GOT3 (cell line): ENCODE results near the gene UPK1A.
"Not testable (repeated sequence)": the region's sequence is repeated elsewhere in the genome, so short reads cannot be mapped to it uniquely, and the experiment has no call there.

ENCODE experiments used
- DNase-seq: peaks from one replicate; lab custom pipeline; 2025; ENCODE audit warnings: mixed read lengths; lab: John Stamatoyannopoulos, UW

UPK1A gene

DNA sequence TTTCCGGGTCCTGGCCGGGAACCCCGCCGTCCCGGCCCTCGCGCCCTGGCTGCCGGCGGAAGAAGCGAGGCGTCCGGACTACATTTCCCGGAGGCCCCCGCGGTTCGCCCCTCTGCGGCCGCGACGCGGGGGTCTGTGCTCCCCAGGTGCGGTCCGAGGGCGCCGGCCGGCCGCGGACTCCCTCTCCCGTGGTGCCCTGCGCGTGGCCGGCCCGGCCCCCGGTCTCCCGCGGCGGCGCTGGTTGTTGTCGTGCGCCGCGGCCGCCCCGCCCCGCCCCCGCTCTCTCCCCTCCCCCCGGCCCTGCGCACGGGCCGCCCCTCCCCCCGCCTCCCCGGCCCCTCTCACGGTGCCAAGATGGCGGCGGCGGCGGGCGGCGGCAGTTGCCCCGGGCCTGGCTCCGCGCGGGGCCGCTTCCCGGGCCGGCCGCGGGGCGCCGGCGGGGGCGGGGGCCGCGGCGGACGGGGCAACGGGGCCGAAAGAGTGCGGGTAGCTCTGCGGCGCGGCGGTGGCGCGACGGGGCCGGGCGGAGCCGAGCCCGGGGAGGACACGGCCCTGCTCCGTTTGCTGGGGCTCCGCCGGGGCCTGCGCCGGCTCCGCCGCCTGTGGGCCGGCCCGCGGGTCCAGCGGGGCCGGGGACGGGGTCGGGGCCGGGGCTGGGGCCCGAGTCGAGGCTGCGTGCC lies 51.5 kb downstream of the UPK1A start, which contains the start of gene KMT2B:
Gene KMT2B, plus strand, starts transcription at position 339 of the 680 bp plus-strand sequence. Its CDS starts 16 bp downstream, at position 355.
- DNase-seq: no peak

DNA sequence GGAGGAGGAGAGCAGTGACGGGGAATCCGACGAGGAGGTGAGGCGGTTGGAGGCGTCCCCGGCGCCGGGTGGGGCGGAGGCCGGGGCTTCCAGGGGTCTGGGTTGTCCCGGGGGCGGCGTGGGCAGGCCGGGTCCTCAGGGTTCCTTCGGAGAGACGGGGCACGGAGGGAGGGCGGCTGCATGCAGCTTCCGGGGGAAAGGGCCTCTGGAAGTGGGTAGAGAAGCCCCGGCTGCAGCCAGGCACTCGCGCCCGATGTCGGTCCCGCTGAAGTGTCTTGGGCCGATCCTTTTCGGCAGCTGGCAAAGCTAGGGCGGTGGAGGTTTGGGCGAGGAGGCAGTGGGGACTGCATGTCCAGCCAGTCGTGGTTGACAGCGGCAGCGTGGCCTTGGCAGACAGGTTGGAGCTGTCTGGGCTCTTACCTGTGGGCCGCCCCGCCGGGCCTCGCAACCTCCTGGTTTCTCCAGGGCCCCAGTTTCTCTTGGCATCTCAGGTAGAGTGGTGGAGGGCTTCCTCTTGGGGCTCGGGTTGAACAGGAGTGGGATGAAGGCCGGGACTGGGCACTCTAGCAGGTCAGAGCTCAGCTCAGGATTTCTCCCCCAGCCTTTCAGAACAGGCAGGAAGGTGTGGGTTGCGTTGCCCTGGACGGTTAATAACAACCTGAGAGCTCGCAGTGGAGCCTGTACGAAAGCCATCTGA lies 52.2 kb downstream of the UPK1A start:
- no peak for DNase-seq

- no peak for DNase-seq
These were observed 53.3 kb downstream of the UPK1A start for GRCh38 chr19:35719402-35720162.

DNA sequence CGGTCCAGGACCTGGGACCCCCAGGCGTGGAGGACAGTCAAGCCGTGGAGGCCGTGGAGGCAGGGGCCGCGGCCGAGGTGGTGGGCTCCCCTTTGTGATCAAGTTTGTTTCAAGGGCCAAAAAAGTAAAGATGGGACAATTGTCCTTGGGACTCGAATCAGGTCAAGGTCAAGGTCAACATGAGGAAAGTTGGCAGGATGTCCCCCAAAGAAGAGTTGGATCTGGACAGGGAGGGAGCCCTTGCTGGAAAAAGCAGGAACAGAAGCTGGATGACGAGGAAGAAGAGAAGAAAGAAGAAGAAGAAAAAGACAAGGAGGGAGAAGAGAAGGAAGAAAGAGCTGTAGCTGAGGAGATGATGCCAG lies 53.8 kb downstream of the UPK1A start:
- no peak for DNase-seq

GRCh38 chr19:35720648-35721047 lies 54.3 kb downstream of the UPK1A start:
- DNase-seq: no peak

DNA sequence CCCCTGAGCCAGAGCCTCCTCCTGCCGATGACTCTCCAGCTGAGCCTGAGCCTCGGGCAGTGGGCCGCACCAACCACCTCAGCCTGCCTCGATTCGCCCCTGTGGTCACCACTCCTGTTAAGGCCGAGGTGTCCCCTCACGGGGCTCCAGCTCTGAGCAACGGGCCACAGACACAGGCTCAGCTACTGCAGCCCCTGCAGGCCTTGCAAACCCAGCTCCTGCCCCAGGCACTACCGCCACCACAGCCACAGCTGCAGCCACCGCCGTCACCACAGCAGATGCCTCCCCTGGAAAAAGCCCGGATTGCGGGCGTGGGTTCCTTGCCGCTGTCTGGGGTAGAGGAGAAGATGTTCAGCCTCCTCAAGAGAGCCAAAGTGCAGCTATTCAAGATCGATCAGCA lies 55.1 kb downstream of the UPK1A start:
- no peak for DNase-seq

GRCh38 chr19:35722461-35722860 lies 56.1 kb downstream of the UPK1A start:
- DNase-seq: no peak

DNA sequence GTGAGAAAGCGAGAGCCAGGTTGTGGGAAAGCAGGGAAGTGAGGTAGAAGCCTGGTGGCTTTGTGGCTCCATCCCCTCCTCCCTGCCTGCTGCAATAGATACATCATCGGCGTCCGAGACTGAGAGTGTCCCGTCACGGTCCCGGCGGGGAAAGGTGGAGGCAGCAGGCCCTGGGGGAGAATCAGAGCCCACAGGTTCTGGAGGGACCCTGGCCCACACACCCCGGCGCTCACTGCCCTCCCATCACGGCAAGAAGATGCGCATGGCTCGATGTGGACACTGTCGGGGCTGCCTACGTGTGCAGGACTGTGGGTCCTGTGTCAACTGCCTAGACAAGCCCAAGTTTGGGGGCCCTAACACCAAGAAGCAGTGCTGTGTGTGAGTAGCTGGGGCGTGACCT lies 56.6 kb downstream of the UPK1A start:
- DNase-seq: no peak

DNA sequence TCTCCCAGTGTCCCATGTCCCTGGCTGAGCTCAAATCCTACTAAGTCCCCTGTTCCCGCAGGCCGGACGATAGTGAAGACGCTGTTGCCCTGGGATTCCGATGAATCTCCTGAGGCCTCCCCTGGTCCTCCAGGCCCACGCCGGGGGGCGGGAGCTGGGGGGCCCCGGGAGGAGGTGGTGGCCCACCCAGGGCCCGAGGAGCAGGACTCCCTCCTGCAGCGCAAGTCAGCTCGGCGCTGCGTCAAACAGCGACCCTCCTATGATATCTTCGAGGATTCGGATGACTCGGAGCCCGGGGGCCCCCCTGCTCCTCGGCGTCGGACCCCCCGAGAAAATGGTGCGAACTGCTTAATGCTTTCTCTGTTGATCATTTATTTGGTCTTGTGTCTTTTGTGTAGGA lies 57.4 kb downstream of the UPK1A start:
- no peak for DNase-seq

GRCh38 chr19:35724132-35724531 lies 57.8 kb downstream of the UPK1A start:
- DNase-seq: not testable (repeated sequence)

- DNase-seq: no peak
These were observed 58.2 kb downstream of the UPK1A start for GRCh38 chr19:35724560-35724959.

- no peak for DNase-seq
These were observed 59.0 kb downstream of the UPK1A start for GRCh38 chr19:35725216-35725861.

DNA sequence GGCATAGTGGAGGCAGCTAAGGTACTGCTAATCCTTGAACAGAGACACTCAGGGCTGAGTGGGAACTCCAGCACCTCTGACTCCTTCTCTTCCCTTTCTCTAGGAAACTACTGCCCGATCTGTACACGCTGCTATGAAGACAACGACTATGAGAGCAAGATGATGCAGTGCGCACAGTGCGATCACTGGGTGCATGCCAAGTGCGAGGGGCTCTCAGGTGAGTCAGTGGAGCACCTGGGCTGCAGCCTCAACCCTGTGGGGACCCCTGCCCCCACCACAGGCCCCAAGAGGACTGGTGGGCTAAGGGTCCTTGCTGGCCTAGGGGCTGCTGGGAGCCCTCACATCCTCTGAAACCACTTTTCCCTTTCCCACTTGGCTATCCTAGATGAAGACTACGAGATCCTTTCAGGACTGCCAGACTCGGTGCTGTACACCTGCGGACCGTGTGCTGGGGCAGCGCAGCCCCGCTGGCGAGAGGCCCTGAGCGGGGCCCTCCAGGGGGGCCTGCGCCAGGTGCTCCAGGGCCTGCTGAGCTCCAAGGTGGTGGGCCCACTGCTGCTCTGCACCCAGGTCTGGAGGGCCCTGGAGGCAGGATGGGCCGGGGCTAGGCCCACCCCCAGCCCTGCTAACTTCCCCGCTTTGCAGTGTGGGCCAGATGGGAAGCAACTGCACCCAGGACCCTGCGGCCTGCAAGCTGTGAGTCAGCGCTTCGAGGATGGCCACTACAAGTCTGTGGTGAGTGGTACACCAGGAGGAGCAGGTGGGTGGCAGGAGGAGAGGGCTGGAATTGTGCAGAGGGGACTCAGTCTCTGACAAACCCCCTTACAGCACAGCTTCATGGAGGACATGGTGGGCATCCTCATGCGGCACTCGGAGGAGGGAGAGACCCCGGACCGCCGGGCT lies 61.0 kb downstream of the UPK1A start:
- no peak for DNase-seq
